Ishikawa (cell line): ENCODE data around the gene PXN.

ENCODE experiments used
- CEBPB ChIP-seq: IDR thresholded peaks from 2 replicates; pipeline ENCODE4 v1.6.1; 2012
- CREB1 ChIP-seq: IDR thresholded peaks from 2 replicates; pipeline ENCODE4 v1.6.1; 2012; ENCODE audit warnings: low read depth
- EGR1 ChIP-seq: IDR thresholded peaks from 2 replicates; pipeline ENCODE4 v1.6.1; 2012
- EP300 ChIP-seq: IDR thresholded peaks from 2 replicates; pipeline ENCODE4 v1.6.1; 2012; ENCODE audit warnings: borderline replicate concordance
- FOXM1 ChIP-seq: IDR thresholded peaks from 2 replicates; pipeline ENCODE4 v1.6.1; 2012; ENCODE audit warnings: low read depth, borderline replicate concordance
- NFIC ChIP-seq: IDR thresholded peaks from 2 replicates; pipeline ENCODE4 v1.6.1; 2012
- RAD21 ChIP-seq: IDR thresholded peaks from 2 replicates; pipeline ENCODE4 v1.6.1; 2012; ENCODE audit warnings: low read depth
- TAF1 ChIP-seq: IDR thresholded peaks from 2 replicates; pipeline ENCODE4 v1.6.1; 2012; ENCODE audit warnings: low read depth, mild to moderate bottlenecking
- TCF12 ChIP-seq: IDR thresholded peaks from 2 replicates; pipeline ENCODE4 v1.6.1; 2012; ENCODE audit warnings: low read depth
- TEAD4 ChIP-seq: IDR thresholded peaks from 2 replicates; pipeline ENCODE4 v1.6.1; 2012
- YY1 ChIP-seq: IDR thresholded peaks from 2 replicates; pipeline ENCODE4 v1.6.1; 2012; ENCODE audit warnings: low read depth
- ZBTB7A ChIP-seq: IDR thresholded peaks from 2 replicates; pipeline ENCODE4 v1.6.1; 2012; ENCODE audit warnings: low read depth
- TF ChIP-seq, protein P1 (sequence below): IDR thresholded peaks from 2 replicates; pipeline ENCODE4 v1.6.1; 2012
- TF ChIP-seq, protein P2 (sequence below): IDR thresholded peaks from 2 replicates; pipeline ENCODE4 v1.6.1; 2012; ENCODE audit warnings: low read depth, mild to moderate bottlenecking
- TF ChIP-seq, protein P3 (sequence below): IDR thresholded peaks from 2 replicates; pipeline ENCODE4 v1.6.1; 2012

The PXN gene

DNA sequence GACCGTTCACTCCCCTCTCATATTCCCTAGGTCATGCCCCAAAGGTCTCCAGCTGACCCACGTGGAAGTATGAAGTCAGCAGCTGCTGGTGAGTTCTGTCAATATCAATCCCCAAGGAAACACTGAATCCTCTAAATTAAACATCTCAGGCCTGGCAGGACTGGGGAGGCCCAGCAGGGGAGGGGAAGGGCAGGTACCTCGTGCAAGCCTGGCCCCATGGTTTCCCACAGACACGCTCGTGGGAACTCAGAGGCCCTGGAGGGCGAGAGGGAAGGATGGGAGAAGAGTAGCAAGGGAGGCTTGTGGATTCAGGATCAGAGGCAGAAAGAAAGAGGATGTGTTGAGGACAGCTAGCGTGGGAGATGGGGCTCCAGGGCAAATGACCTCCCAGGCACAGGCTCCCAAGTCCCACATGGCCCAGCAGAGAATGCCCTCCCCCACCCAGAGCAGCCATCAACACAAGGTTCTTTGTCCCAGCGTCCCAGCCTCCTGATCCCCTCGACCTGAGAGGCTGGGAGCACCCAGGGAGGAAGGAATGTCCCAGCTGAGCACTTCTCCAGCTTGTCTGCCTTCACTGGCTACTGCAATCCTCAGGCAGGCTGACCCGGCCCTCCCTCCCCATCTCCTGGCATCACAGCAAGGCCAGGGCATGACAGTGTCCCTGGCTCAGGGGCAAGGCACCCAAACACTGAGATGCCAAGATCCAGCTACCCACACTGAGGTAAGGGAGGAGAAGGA is 44.5 kb downstream of the PXN start:
- TF ChIP-seq CEBPB (no peak), CREB1 (no peak), RAD21 (no peak), EGR1 (no peak), EP300 (no peak), TEAD4 (no peak), FOXM1 (no peak), TAF1 (no peak), TCF12 (no peak), NFIC (no peak), ZBTB7A (no peak), YY1 (no peak)
- TF ChIP-seq, protein P1, sequence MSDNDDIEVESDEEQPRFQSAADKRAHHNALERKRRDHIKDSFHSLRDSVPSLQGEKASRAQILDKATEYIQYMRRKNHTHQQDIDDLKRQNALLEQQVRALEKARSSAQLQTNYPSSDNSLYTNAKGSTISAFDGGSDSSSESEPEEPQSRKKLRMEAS = no peak
- TF ChIP-seq, protein P2, sequence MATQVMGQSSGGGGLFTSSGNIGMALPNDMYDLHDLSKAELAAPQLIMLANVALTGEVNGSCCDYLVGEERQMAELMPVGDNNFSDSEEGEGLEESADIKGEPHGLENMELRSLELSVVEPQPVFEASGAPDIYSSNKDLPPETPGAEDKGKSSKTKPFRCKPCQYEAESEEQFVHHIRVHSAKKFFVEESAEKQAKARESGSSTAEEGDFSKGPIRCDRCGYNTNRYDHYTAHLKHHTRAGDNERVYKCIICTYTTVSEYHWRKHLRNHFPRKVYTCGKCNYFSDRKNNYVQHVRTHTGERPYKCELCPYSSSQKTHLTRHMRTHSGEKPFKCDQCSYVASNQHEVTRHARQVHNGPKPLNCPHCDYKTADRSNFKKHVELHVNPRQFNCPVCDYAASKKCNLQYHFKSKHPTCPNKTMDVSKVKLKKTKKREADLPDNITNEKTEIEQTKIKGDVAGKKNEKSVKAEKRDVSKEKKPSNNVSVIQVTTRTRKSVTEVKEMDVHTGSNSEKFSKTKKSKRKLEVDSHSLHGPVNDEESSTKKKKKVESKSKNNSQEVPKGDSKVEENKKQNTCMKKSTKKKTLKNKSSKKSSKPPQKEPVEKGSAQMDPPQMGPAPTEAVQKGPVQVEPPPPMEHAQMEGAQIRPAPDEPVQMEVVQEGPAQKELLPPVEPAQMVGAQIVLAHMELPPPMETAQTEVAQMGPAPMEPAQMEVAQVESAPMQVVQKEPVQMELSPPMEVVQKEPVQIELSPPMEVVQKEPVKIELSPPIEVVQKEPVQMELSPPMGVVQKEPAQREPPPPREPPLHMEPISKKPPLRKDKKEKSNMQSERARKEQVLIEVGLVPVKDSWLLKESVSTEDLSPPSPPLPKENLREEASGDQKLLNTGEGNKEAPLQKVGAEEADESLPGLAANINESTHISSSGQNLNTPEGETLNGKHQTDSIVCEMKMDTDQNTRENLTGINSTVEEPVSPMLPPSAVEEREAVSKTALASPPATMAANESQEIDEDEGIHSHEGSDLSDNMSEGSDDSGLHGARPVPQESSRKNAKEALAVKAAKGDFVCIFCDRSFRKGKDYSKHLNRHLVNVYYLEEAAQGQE = no peak
- TF ChIP-seq, protein P3, sequence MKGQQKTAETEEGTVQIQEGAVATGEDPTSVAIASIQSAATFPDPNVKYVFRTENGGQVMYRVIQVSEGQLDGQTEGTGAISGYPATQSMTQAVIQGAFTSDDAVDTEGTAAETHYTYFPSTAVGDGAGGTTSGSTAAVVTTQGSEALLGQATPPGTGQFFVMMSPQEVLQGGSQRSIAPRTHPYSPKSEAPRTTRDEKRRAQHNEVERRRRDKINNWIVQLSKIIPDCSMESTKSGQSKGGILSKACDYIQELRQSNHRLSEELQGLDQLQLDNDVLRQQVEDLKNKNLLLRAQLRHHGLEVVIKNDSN = no peak

DNA sequence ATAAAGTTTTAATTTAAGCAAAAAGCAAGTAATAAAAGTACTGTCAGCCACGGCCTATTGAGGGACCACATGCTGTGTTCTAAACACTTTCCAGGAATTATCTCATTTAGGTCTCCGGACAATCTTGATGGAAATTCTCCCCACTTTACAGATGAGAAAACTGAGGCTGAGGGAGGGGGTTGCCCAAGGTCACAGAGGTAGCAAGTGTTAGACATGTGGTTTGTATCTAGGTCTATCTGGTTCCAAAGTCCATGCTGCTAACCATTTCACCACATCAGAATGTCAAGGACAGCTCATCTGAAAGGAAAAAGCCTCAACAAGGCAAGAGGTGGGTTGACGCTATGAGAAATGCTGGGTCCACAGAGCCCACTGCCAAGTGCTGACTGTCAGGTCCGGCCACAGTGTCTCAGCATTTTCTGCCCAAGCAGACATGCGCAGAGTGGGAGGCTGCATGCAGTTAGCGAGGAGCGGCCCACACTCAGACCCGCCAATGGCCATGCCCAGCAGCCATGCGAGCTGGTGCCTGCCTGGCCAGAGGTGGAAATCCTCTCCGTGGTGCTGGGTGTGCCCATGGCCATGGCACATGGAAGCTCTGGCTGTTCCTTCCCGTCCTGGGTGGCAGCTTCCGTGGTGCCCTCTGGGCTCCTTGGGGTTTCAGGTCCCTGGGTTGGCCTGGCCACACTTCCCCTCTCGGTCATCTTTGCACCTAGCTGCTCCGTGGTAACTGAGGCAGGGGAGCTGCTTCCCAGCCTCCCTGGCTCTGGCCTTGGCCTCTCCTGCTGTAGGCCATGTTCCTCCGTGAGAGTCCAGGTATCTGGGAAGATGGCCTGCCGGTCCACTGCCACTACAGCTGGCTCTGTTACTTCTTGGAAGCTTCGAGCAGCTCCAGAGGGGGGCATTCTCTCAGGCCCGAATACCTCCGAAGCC is 46.6 kb downstream of the PXN start:
- TF ChIP-seq NFIC (no peak), YY1 (no peak), EGR1 (no peak), CEBPB (no peak), EP300 (no peak), TCF12 (no peak), RAD21 (no peak), TAF1 (no peak), FOXM1 (no peak), TEAD4 (no peak), ZBTB7A (no peak), CREB1 (no peak)
- TF ChIP-seq, protein P2 = no peak
- TF ChIP-seq, protein P3 = no peak
- TF ChIP-seq, protein P1 = no peak

DNA sequence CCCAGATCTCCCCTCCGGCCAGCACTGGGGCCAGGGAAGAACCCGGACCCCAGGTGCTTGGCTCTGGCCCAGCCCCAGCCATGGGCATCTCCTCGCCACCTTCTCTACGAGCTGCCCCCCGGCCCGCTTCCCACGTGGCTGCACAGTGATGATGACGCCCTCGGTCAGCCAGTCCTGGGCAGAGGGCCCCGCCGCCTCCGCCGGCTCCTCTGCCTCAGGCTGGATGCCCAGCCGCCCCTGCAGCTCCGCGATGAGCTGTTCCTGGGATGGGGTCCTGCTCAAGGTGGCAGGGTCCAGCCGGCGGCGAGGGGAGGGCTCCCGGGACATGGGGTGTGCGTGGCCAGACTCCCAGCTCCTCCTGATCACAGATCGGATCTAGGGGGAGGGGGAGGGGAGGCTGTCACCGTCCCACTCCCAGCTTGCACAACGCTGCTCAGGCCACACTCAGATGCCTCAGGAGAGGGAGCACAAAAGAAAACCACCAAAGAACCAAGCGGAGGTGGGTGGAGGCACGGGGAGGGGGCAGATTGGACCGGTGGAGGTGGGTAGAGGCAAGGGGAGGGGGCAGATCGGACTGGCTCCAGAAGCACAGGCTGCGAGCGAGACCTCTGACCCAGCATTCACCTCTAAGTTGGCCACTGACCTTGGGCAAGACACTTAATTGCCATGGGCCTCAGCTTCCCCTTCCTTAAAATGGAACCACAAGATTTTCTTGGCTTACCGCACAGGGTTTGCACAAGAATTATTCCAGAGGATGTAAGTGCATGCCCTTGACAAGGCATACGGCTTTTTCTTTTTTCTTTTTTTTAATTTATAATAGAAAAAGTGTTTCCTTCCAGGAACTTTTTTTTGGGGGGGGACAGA is 48.6 kb downstream of the PXN start:
- TF ChIP-seq ZBTB7A (no peak), CEBPB (no peak), YY1 (no peak), TCF12 (no peak)
- TF ChIP-seq, protein P3 = no peak
- TF ChIP-seq, protein P1 = no peak
